NCI-H128 (cell line): ENCODE results near the gene BRS3.

Experiments
- DNase-seq: peaks from one replicate; lab custom pipeline; 2025; ENCODE audit not compliant: unreplicated experiment; lab: John Stamatoyannopoulos, UW

BRS3 gene

GRCh38 chrX:136493011-136493410 lies 5.3 kb downstream of the BRS3 start:
- no peak for DNase-seq

DNA sequence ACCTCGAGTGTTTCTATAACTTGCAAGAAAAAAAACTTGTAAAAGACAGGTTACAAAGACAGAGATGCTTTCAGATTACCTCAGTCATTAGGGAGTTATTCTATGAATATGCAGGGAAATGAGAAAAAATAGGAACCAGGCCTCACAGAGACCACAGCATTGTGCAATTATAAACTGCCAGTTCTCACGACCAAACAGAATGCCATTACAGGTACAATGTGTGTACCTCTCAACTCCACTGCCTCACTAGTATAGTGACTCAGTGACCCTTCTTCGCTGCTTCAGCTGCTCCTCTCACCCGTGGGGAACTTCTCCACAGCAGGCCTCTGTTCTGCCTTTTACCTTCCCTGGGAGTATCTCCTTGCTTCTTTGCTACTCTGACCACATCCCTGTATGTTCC lies 7.3 kb downstream of the BRS3 start:
- no peak for DNase-seq

DNA sequence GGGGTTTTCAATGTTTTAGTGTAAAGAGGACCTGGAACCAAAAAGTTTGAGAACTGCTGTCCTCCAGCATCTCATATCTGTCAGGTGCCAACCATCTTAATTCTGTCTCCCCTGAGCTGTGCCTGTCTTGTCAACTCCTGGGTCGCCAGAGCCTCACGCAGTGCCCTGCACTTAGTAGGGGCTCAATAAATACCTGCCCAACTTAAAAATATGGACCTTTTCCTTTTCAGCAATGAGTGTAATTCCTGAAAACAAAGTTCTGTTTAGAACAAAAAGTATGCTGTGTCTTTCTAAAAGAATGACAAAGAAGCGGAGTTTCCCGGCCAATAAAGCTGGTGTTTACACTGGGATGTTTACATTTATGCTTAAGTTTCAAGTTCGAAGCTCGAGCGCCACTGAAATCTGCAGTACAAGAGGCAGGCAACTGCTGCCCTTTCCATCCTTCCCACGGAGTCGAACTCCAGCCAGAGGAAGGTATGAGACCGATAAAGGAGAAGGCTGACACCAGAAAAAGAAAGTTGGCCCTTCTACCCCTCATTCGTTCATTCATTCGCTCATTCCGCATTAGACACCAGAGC lies 8.5 kb downstream of the BRS3 start:
- DNase-seq: no peak

DNA sequence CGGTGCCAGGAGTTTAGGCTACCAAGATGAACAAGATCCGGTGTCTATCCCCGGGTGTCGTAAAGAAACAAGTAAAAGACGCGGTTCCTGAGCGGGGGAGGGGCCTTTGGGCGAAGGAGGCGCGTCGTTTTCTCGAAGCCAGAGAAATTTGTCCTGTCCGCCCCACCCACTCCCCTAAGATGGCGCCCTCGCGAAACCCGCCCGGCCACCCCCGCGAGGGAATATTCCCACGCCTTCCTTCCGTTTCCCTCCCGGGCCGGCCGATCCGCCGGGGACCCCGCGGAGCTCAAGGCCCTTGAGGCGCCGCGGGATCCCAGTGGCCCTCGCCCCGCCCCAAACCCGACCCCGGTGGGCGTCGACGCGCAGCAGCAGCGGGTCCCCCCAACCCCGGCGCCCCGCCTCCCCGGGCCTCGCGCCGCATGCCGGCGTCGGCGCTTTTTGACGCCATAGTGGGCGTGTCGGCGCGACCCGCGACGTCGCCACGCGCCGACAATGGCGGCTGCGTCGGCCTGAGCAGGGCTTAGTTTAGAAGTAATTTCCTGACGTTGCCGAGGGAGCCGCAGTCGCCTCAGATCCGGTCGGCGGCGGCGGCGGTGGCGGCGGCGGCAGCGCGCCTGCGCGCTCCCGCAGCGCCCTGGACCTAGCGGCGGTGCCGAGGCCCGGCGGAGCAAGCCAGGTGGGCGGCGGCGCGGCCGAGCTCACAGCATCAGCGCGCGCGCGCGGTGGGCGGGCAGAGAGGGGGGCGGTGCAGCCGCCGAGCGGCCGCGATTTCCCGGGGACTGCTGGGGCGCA lies 9.2 kb downstream of the BRS3 start:
- peak; percentile 65 for DNase-seq

GRCh38 chrX:136497556-136498052 lies 9.9 kb downstream of the BRS3 start, which contains the start of gene HTATSF1:
Gene HTATSF1, plus strand, starts transcription at chrX:136497592. Its CDS starts 93 bp downstream, at chrX:136497685.
- peak; percentile 65 for DNase-seq

DNA sequence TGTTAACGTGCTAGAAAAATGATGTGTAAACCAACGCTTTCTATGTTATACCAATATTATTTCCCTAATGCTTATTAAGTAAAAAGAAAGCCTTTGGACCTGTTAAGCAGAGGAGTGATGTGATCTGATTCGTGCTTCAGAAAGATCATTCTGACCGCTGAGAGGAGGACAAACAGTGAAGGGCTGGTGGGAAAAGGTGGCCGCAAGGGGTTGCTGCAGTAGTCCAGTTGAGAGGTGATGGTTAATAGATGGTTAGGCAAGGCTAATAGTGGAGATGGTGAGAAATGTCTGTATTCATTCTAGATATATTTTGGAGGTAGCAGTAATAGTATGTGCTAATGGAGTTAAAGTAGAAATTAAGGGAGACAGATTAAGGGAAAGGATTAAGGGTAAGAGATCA lies 31.3 kb downstream of the BRS3 start:
- no peak for DNase-seq

DNA sequence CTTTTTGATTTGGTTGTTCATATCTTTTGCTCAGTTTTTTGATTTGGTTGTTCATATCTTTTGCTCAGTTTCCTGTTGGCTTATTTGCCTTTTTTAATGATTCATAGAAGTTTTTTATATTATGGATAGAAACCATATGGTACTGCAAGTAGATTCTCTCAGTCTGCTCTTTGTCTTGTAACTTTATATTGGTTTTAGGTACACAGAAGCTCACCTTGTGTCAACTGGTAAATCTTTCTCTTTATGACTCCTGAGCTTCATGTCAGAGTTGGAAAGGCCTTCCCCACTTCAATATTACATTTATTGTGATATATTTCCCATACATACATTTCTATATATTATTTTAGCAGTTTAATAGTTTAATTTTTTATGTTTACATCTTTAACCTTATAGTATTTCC lies 36.0 kb downstream of the BRS3 start:
- no peak for DNase-seq

- DNase-seq: no peak
Observed at GRCh38 chrX:136525738-136526606, 38.2 kb downstream of the BRS3 start.

GRCh38 chrX:136528645-136529315 lies 41.0 kb downstream of the BRS3 start:
- DNase-seq: no peak

GRCh38 chrX:136529795-136530194 lies 42.0 kb downstream of the BRS3 start:
- DNase-seq: no peak

DNA sequence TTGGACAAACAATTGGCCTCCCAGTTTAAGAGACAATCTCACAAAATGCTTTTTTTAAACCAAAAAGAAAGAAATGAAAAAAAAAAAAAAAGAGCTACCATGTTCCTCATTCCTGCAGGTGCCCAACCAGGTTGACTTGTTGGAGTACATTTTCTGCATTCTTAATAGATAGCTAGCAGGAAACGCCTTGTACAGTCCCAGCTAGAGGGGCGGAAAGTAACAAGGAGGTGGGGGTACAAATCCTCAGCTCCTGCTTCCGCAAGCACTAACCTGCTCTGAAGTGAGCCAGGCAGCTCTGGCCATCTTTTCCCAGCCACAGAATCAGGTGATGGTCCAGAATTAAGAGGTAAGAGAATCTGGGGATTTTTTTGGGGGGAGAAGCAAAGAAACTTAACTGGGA lies 44.2 kb downstream of the BRS3 start, which contains the start of gene VGLL1:
Gene VGLL1, plus strand, starts transcription at position 265 of the 400 bp plus-strand sequence. CDS start 3,806 bp downstream, outside the sequence.
- no peak for DNase-seq

DNA sequence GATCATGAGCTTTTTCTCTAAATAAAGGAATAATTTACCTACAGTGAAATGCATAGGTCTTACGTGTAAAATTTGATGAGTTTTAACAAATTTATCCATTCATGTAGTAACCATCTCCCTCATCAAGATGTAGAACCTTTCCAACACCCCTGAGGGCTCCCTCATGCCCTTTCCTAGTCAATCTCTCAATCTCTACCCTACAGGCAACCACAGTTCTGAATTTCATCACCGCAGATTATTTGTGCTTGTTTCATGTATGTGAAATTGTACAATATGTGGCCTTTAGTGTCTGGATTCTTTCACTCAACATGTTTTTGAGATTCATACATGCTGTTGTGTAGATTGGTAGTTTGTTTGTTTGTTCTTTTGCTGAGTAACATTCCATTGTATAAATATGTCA lies 46.4 kb downstream of the BRS3 start:
- no peak for DNase-seq

DNA sequence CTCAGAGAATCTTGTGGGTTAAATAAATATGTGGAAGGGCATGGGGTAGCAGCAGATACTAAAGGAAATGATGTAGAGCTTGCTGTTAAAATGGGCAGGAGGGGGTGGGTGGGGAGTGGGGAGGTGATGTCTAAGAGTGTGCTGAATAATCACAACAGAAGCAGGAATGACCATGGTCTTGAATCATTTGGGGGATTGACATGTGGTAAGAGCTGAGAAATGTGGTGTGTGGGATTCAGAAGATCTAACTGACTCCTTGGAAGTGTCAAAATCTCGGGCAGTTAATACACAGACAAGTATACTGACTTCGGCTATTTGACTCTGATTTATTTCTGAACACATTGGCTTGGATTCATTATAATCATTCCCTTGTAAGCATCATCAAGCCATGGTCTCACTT lies 51.1 kb downstream of the BRS3 start:
- no peak for DNase-seq

DNA sequence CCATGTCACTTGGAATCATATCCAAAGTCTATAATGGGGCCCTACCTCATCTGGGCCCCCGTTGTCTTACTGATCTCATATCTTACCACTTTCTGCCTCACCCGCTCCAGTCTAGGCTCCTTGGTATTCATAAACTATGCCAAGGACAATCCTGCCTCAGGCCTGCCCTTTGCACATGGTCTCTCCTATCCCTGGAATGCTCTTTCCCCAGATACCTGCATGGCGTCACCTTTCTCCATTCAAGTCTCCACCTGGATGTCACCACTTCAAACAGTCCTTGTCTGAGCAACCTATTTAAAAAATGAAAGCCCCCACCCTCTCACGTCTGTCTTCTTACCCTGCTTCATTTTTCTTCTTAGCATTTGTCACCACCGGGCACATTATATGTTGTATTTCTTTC lies 52.5 kb downstream of the BRS3 start:
- DNase-seq: no peak

DNA sequence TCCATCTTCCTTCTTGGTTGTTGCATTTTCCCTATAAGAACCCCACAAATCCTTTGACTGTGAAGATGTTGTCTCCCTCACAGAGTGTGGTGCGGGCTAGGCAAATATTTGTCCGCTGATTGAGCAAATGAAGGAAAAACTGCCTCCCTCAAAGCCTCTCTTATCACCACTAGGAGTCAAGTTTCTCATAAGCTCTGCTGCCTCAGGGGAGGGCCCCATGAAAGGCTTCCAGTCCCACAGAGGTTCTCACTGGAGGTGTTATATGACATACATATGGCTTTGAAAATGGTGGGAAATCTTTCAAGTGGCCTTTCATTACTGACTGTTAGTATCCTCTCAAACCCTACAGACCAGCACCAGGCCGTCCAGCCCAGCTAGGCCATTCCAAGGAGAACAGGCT lies 53.5 kb downstream of the BRS3 start:
- no peak for DNase-seq

DNA sequence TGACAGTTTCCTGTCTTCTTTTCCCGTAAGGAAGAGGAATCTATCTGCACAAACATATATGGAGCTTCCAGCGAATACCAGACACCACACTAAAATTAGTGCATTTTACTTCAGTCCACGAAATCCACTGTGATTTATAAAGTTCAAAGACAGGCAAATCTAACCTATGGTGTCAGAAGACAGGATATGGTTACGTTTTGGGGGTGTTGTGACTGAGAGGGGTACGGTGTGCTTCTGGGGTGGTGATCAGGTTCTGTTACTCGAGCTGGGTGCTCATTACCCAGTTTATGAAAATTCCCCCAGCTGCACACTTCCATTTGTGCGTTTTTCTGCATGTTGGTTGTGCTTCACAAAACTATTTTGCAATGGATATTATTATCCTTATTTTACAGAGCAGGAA lies 54.5 kb downstream of the BRS3 start:
- no peak for DNase-seq
